Astrocyte (in vitro differentiated cells and primary cell): ENCODE data around the gene MRPL42. TPM values are rescaled to one million over a fixed set of nuclear protein-coding genes. Genes with fewer than 3 reads are reported as not detected.

Experiments
- DNase-seq: peaks from one replicate; pipeline ENCODE4 v3.0.0-alpha.2; 2010; ENCODE audit warnings: low read depth
- FAIRE-seq: peaks from 2 replicates; lab custom pipeline; 2011; peaks lifted over from hg19 to GRCh38; lab: Jason Lieb, UNC
- H2AFZ ChIP-seq: 2 replicates; pipeline ENCODE4 v1.6.0; 2012; ENCODE audit warnings: low read depth, low read length, inconsistent platforms
- H3K27ac ChIP-seq: 2 replicates; pipeline ENCODE4 v1.5.1; 2011; ENCODE audit warnings: low read depth, low read length, inconsistent platforms
- H3K27me3 ChIP-seq: 2 replicates; pipeline ENCODE4 v1.6.0; 2011; ENCODE audit warnings: low read length, inconsistent platforms; ENCODE audit not compliant: insufficient read depth
- H3K36me3 ChIP-seq: 2 replicates; pipeline ENCODE4 v1.5.1; 2011; ENCODE audit warnings: low read length, inconsistent platforms; ENCODE audit not compliant: insufficient read depth
- H3K4me1 ChIP-seq: 2 replicates; pipeline ENCODE4 v1.5.1; 2011; ENCODE audit warnings: low read length, inconsistent platforms; ENCODE audit not compliant: insufficient read depth
- H3K4me2 ChIP-seq: 2 replicates; pipeline ENCODE4 v1.6.0; 2012; ENCODE audit warnings: low read length, inconsistent platforms
- H3K4me3 ChIP-seq: 2 replicates; pipeline ENCODE4 v1.5.1; 2011; ENCODE audit warnings: low read depth, mild to moderate bottlenecking, low read length, inconsistent platforms; ENCODE audit not compliant: insufficient read depth
- H3K79me2 ChIP-seq: 2 replicates; pipeline ENCODE4 v1.6.0; 2012; ENCODE audit warnings: mild to moderate bottlenecking, low read length, inconsistent platforms; ENCODE audit not compliant: insufficient read depth
- H3K9ac ChIP-seq: 2 replicates; pipeline ENCODE4 v1.6.0; 2012; ENCODE audit warnings: mild to moderate bottlenecking, low read length, inconsistent platforms
- H3K9me3 ChIP-seq: 2 replicates; pipeline ENCODE4 v1.5.1; 2012; ENCODE audit warnings: low read depth, mild to moderate bottlenecking, low read length, inconsistent platforms; ENCODE audit not compliant: insufficient read depth
- H4K20me1 ChIP-seq: 2 replicates; pipeline ENCODE4 v1.6.0; 2012; ENCODE audit warnings: low read length, inconsistent platforms; ENCODE audit not compliant: insufficient read depth
- H3K27ac Mint-ChIP-seq: one replicate; pipeline ENCODE4 v1.8.0; 2021; ENCODE audit warnings: mild to moderate bottlenecking, mixed read lengths; ENCODE audit not compliant: unreplicated experiment
- H3K27me3 Mint-ChIP-seq: one replicate; pipeline ENCODE4 v1.8.0; 2021; ENCODE audit warnings: low read depth, mixed read lengths; ENCODE audit not compliant: unreplicated experiment
- H3K36me3 Mint-ChIP-seq: one replicate; pipeline ENCODE4 v1.8.0; 2021; ENCODE audit warnings: low read depth, mixed read lengths; ENCODE audit not compliant: unreplicated experiment
- H3K4me1 Mint-ChIP-seq: one replicate; pipeline ENCODE4 v1.8.0; 2021; ENCODE audit warnings: low read depth, mixed read lengths; ENCODE audit not compliant: unreplicated experiment
- H3K4me3 Mint-ChIP-seq: one replicate; pipeline ENCODE4 v1.8.0; 2021; ENCODE audit warnings: mild to moderate bottlenecking, moderate library complexity, mixed read lengths; ENCODE audit not compliant: unreplicated experiment
- H3K9me3 Mint-ChIP-seq: one replicate; pipeline ENCODE4 v1.8.0; 2021; ENCODE audit warnings: mild to moderate bottlenecking, mixed read lengths; ENCODE audit not compliant: unreplicated experiment
- CTCF ChIP-seq: IDR thresholded peaks from 2 replicates; pipeline ENCODE4 v1.5.1; 2011; ENCODE audit warnings: low read depth, mild to moderate bottlenecking, inconsistent platforms, low read length, moderate library complexity; ENCODE audit not compliant: insufficient read depth
- EZH2 ChIP-seq: IDR thresholded peaks from 2 replicates; pipeline ENCODE4 v1.6.1; 2012; ENCODE audit warnings: mild to moderate bottlenecking, low read length, inconsistent platforms; ENCODE audit not compliant: insufficient read depth
- total RNA-seq: library from RNA; stranded (reverse); gene quantifications from 2 replicates; pipeline ENCODE4 v1.2.1, GENCODE V29; 2021

The MRPL42 gene
- total RNA-seq, 1 donor from 2014 or later, result 65.6 TPM

- Mint-ChIP-seq H3K27ac (no peak overlapping the region), H3K4me1 (no peaks in the 10 kb centered on the region), H3K36me3 (no peaks in the 10 kb centered on the region), H3K9me3 (no peaks in the 10 kb centered on the region), H3K27me3 (peaks cover 2% of the 10 kb centered on the region), H3K4me3 (no peak overlapping the region)
- H3K4me3 ChIP-seq, result no peak overlapping the region
- no peaks in the 10 kb centered on the region for H3K4me1 ChIP-seq
- H3K27me3 ChIP-seq, result no peaks in the 10 kb centered on the region
- H3K9ac ChIP-seq, result no peak overlapping the region
- H3K79me2 ChIP-seq, result no peaks in the 10 kb centered on the region
- H3K4me2 ChIP-seq, result no peak overlapping the region
- H4K20me1 ChIP-seq, result no peaks in the 10 kb centered on the region
- TF ChIP-seq EZH2 (no peak), CTCF (no peak)
- FAIRE-seq (no peak), DNase-seq (no peak)
- no peak overlapping the region for H3K27ac ChIP-seq
- no peaks in the 10 kb centered on the region for H3K36me3 ChIP-seq
- no peaks in the 10 kb centered on the region for H3K9me3 ChIP-seq
- H2AFZ ChIP-seq, result no peak overlapping the region
Observed at GRCh38 chr12:93547778-93548177, 80.5 kb downstream of the MRPL42 start.

GRCh38 chr12:93549174-93549573, 81.9 kb downstream of the MRPL42 start:
- Mint-ChIP-seq H3K27ac (no peak overlapping the region), H3K27me3 (peaks cover 2% of the 10 kb centered on the region), H3K4me3 (no peak overlapping the region), H3K36me3 (peaks cover 3% of the 10 kb centered on the region), H3K9me3 (no peaks in the 10 kb centered on the region), H3K4me1 (no peaks in the 10 kb centered on the region)
- Histone ChIP-seq H3K27me3 (no peaks in the 10 kb centered on the region), H3K9me3 (no peaks in the 10 kb centered on the region), H3K4me3 (no peak overlapping the region), H3K9ac (no peak overlapping the region), H3K36me3 (no peaks in the 10 kb centered on the region), H3K79me2 (no peaks in the 10 kb centered on the region), H2AFZ (no peak overlapping the region), H3K27ac (no peak overlapping the region), H3K4me1 (no peaks in the 10 kb centered on the region), H3K4me2 (no peak overlapping the region), H4K20me1 (no peaks in the 10 kb centered on the region)
- no peak for FAIRE-seq
- no peak for DNase-seq
- no peak for TF ChIP-seq EZH2
- TF ChIP-seq CTCF, result no peak

- no peak overlapping the region for H3K27ac ChIP-seq
- H3K9ac ChIP-seq, result no peak overlapping the region
- Mint-ChIP-seq H3K36me3 (peaks cover 3% of the 10 kb centered on the region), H3K4me1 (no peaks in the 10 kb centered on the region), H3K27me3 (peaks cover 2% of the 10 kb centered on the region), H3K9me3 (no peaks in the 10 kb centered on the region), H3K27ac (no peak overlapping the region), H3K4me3 (no peak overlapping the region)
- H3K36me3 ChIP-seq, result no peaks in the 10 kb centered on the region
- peak; percentile 17 for DNase-seq
- no peaks in the 10 kb centered on the region for H3K4me1 ChIP-seq
- H3K9me3 ChIP-seq, result no peaks in the 10 kb centered on the region
- no peak for TF ChIP-seq CTCF
- no peak for TF ChIP-seq EZH2
- no peaks in the 10 kb centered on the region for H4K20me1 ChIP-seq
- no peak for FAIRE-seq
- H3K79me2 ChIP-seq, result no peaks in the 10 kb centered on the region
- H2AFZ ChIP-seq, result no peak overlapping the region
- no peak overlapping the region for H3K4me2 ChIP-seq
- H3K4me3 ChIP-seq, result no peak overlapping the region
- H3K27me3 ChIP-seq, result no peaks in the 10 kb centered on the region
Observed at GRCh38 chr12:93550748-93551611, 83.7 kb downstream of the MRPL42 start.
